PC-3 (cell line): ENCODE results near the gene HIPK1. TPM values are rescaled to one million over a fixed set of nuclear protein-coding genes. Genes with fewer than 3 reads are reported as not detected.
A peak's percentile ranks its signal among the peaks of the same experiment; 100 is the strongest.

Source experiments
- ATAC-seq: fragments of 200-7000 bp; cut with Tn5 transposase; 2 replicates; pipeline ENCODE4 v1.9.1; 2020; ENCODE audit warnings: mild to moderate bottlenecking, moderate library complexity
- BruUV-seq: library from RNA; stranded (reverse); fragments of 400-500 nt; replicated peaks from 2 replicates; lab custom pipeline; 2021; lab: Mats Ljungman, UMichigan
- CTCF ChIA-PET: fragments of 300-600 bp; sonication (Branson Sonifier 250); formaldehyde crosslinking; loops from one replicate; lab custom pipeline; 2022; ENCODE audit warnings: antibody characterized with exemption; lab: Charles Lee
- POLR2A ChIA-PET: fragments of 300-600 bp; sonication (Branson Sonifier 250); formaldehyde crosslinking; loops from one replicate; lab custom pipeline; 2022; ENCODE audit warnings: antibody characterized with exemption; ENCODE audit not compliant: unreplicated experiment; lab: Charles Lee
- DNase-seq: peaks from one replicate; pipeline ENCODE4 v3.0.0-alpha.2; 2015
- H2AFZ ChIP-seq: fragments of 300-600 bp; sonication (generic); 2 replicates; pipeline ENCODE4 v1.6.0; 2016; ENCODE audit warnings: antibody characterized with exemption, low read length
- H3F3A ChIP-seq: fragments of 300-600 bp; sonication (generic); one replicate; pipeline ENCODE4 v1.6.0; 2017; ENCODE audit warnings: antibody characterized with exemption, low read length, control low read depth, mild to moderate bottlenecking; ENCODE audit not compliant: unreplicated experiment
- H3K27ac ChIP-seq: fragments of 300-600 bp; sonication (generic); 2 replicates; pipeline ENCODE4 v1.5.1; 2016; ENCODE audit warnings: mild to moderate bottlenecking, low read length
- H3K27me3 ChIP-seq: fragments of 300-600 bp; sonication (generic); 2 replicates; pipeline ENCODE4 v1.6.1; 2016; ENCODE audit warnings: low read length, mixed read lengths
- H3K36me3 ChIP-seq: fragments of 300-600 bp; sonication (generic); 2 replicates; pipeline ENCODE4 v1.6.1; 2016; ENCODE audit warnings: low read depth, mixed run types, low read length, mixed read lengths
- H3K4me1 ChIP-seq: fragments of 300-600 bp; sonication (generic); 2 replicates; pipeline ENCODE4 v1.5.1; 2016; ENCODE audit warnings: low read length; ENCODE audit not compliant: insufficient read depth
- H3K4me2 ChIP-seq: fragments of 300-600 bp; sonication (generic); 2 replicates; pipeline ENCODE4 v1.6.0; 2016; ENCODE audit warnings: low read length
- H3K4me3 ChIP-seq: fragments of 300-600 bp; sonication (generic); 2 replicates; pipeline ENCODE4 v1.5.1; 2016; ENCODE audit warnings: mild to moderate bottlenecking, low read length, mixed read lengths
- H3K79me2 ChIP-seq: fragments of 300-600 bp; sonication (generic); 2 replicates; pipeline ENCODE4 v1.6.1; 2017; ENCODE audit warnings: low read length, mixed read lengths
- H3K9ac ChIP-seq: fragments of 300-600 bp; sonication (generic); 2 replicates; pipeline ENCODE4 v1.6.0; 2016; ENCODE audit warnings: mild to moderate bottlenecking, low read length
- H3K9me2 ChIP-seq: fragments of 300-600 bp; sonication (generic); replicated peaks from 2 replicates; pipeline ENCODE4 v1.6.1; 2016; ENCODE audit warnings: mixed run types, low read length, mixed read lengths
- H3K9me3 ChIP-seq: fragments of 300-600 bp; sonication (generic); 2 replicates; pipeline ENCODE4 v1.6.1; 2016; ENCODE audit warnings: low read length, mixed read lengths
- H4K20me1 ChIP-seq: fragments of 300-600 bp; sonication (generic); 2 replicates; pipeline ENCODE4 v1.6.1; 2016; ENCODE audit warnings: low read length, mixed read lengths
- CTCF ChIP-seq: fragments of 300-600 bp; sonication (generic); conservative IDR thresholded peaks from 2 replicates; pipeline ENCODE4 v1.5.1; 2017; ENCODE audit warnings: antibody characterized with exemption, low read depth, mild to moderate bottlenecking, low read length
- EZH2 ChIP-seq: fragments of 300-600 bp; sonication (generic); IDR thresholded peaks from one replicate; pipeline ENCODE4 v1.6.1; 2017; ENCODE audit warnings: antibody characterized with exemption, mild to moderate bottlenecking, low read length; ENCODE audit not compliant: unreplicated experiment
- EZH2phosphoT487 ChIP-seq: fragments of 300-600 bp; sonication (generic); IDR thresholded peaks from 2 replicates; pipeline ENCODE4 v1.6.1; 2018; ENCODE audit warnings: mild to moderate bottlenecking, antibody characterized with exemption, low read length, borderline replicate concordance
- intact Hi-C: fragments of 100-400 bp; cut with micrococcal nuclease; formaldehyde crosslinking; loops from 2 replicates; pipeline ENCODE4 v1.9.0; 2023
- total RNA-seq: library from RNA; depleted of rRNA; stranded (reverse); fragments of >200 nt; gene quantifications from 2 replicates; pipeline ENCODE4 v1.2.3, GENCODE V29; 2014

The HIPK1 gene
- total RNA-seq, 1 experiment from 2014 or later: 19.9 TPM

- peaks cover 15% of the 10 kb centered on the region; the same call in 1 of the 2 replicates for H3K36me3 ChIP-seq
- no peak overlapping the region for H3K4me2 ChIP-seq
- TF ChIP-seq EZH2: no peak
- peak; percentile 68 for TF ChIP-seq CTCF
- TF ChIP-seq EZH2phosphoT487: no peak
- H3K4me3 ChIP-seq: no peak overlapping the region
- no peaks in the 10 kb centered on the region for H3K9me3 ChIP-seq
- no peaks in the 10 kb centered on the region for H3K79me2 ChIP-seq
- ChIA-PET CTCF (interaction anchor here (0.6 to 1.0 kb wide), 5 partner anchors 57 to 319 kb away, joined by 3 to 6 read pairs (median 4); no protein-coding TSS in a partner anchor), POLR2A (no interaction called here)
- no peak overlapping the region for H3K27ac ChIP-seq
- no TSS peak for BruUV-seq
- DNase-seq (peak; percentile 62), ATAC-seq (peak; percentile 69)
- H3K4me1 ChIP-seq: peaks cover 19% of the 10 kb centered on the region
- no peaks in the 10 kb centered on the region for H4K20me1 ChIP-seq
- H3K9me2 ChIP-seq: no peaks in the 10 kb centered on the region
- no peaks in the 10 kb centered on the region for H3F3A ChIP-seq
- no peaks in the 10 kb centered on the region for H3K27me3 ChIP-seq
- intact Hi-C loops: loop anchor here (5.0 kb wide), 2 partner anchors 116 to 156 kb away; no protein-coding TSS in a partner anchor
- no peak overlapping the region for H3K9ac ChIP-seq
- no peak overlapping the region for H2AFZ ChIP-seq
These were observed 47.6 kb downstream of the HIPK1 start for GRCh38 chr1:113976609-113977278.

- no TSS peak for BruUV-seq
- Histone ChIP-seq H3K4me1 (peaks cover 19% of the 10 kb centered on the region), H3K27me3 (no peaks in the 10 kb centered on the region), H4K20me1 (no peaks in the 10 kb centered on the region), H3K9me2 (no peaks in the 10 kb centered on the region), H3K9me3 (no peaks in the 10 kb centered on the region), H3F3A (no peaks in the 10 kb centered on the region), H3K27ac (no peak overlapping the region), H3K79me2 (no peaks in the 10 kb centered on the region), H3K4me3 (no peak overlapping the region), H2AFZ (no peak overlapping the region), H3K9ac (no peak overlapping the region), H3K36me3 (peaks cover 10% of the 10 kb centered on the region; the same call in 1 of the 2 replicates), H3K4me2 (no peak overlapping the region)
- DNase-seq (no peak), ATAC-seq (no peak)
- TF ChIP-seq CTCF (no peak), EZH2 (no peak), EZH2phosphoT487 (no peak)
- intact Hi-C loops: loop anchor here (1.0 to 5.0 kb wide), 7 partner anchors 114 to 693 kb away; partner anchors contain the start of gene DENND2C
- ChIA-PET POLR2A (no interaction called here), CTCF (no interaction called here)
These were observed 48.8 kb downstream of the HIPK1 start for GRCh38 chr1:113977906-113978305.
